ENCODE measurements around the gene PLAA. TPM values are rescaled to one million over a fixed set of nuclear protein-coding genes. Genes with fewer than 3 reads are reported as not detected.

The PLAA gene
- total and polyA plus RNA-seq, 3 donors from 2014 or later: 41.4 to 44.2 (median 42.6) TPM

GRCh38 chr9:26974927-26975326 is 27.9 kb upstream of the PLAA start:
- Histone ChIP-seq H3K27ac (no peak overlapping the region), H3K27me3 (no peaks in the 10 kb centered on the region), H3K36me3 (ENCODE audit: low read depth, missing control alignments) (no peaks in the 10 kb centered on the region), H3K4me3 (no peak overlapping the region), H3K4me1 (no peaks in the 10 kb centered on the region), H3K9me3 (no peaks in the 10 kb centered on the region)
- TF ChIP-seq POLR2A (IDR thresholded peaks at IDR 0.05) (no peak), CTCF (IDR thresholded peaks at IDR 0.05) (no peak)
- 80 to 85% methylated on average over 4 of the region's 4 CpGs for WGBS, 2 donors
- DNase-seq: no peak
- intact Hi-C loops (cut with DNase I; ENCODE audit: low total_unique reads): no loop called here

- H3K27me3 ChIP-seq: no peaks in the 10 kb centered on the region
- 77 to 95% methylated on average over 5 of the region's 5 CpGs for WGBS, 2 donors
- H3K9me3 ChIP-seq: no peaks in the 10 kb centered on the region
- no peaks in the 10 kb centered on the region for H3K36me3 ChIP-seq (ENCODE audit: low read depth, missing control alignments)
- intact Hi-C loops (cut with DNase I; ENCODE audit: low total_unique reads): no loop called here
- H3K4me1 ChIP-seq: no peaks in the 10 kb centered on the region
- no peak overlapping the region for H3K27ac ChIP-seq
- no peak for DNase-seq
- no peak for TF ChIP-seq POLR2A (IDR thresholded peaks at IDR 0.05)
- TF ChIP-seq CTCF (IDR thresholded peaks at IDR 0.05): no peak
- H3K4me3 ChIP-seq: no peak overlapping the region
These were observed 26.9 kb upstream of the PLAA start for GRCh38 chr9:26973989-26974388.

GRCh38 chr9:26971721-26972120 is 24.7 kb upstream of the PLAA start:
- intact Hi-C loops (cut with DNase I; ENCODE audit: low total_unique reads): no loop called here
- H3K27ac ChIP-seq: no peak overlapping the region
- 94 to 95% methylated on average over 1 of the region's 1 CpG for WGBS, 2 donors
- no peak overlapping the region for H3K4me3 ChIP-seq
- no peaks in the 10 kb centered on the region for H3K27me3 ChIP-seq
- no peak for TF ChIP-seq POLR2A (IDR thresholded peaks at IDR 0.05)
- no peak for TF ChIP-seq CTCF (IDR thresholded peaks at IDR 0.05)
- H3K9me3 ChIP-seq: no peaks in the 10 kb centered on the region
- no peaks in the 10 kb centered on the region for H3K4me1 ChIP-seq
- no peak for DNase-seq
- no peaks in the 10 kb centered on the region for H3K36me3 ChIP-seq (ENCODE audit: low read depth, missing control alignments)

- 10 to 14% methylated on average over 6 of the region's 6 CpGs for WGBS, 2 donors
- intact Hi-C loops (cut with DNase I; ENCODE audit: low total_unique reads): loop anchor here (5.0 kb wide), 1 partner anchor 65 kb away; the partner anchor contains the start of gene CAAP1
These were observed 9.8 kb upstream of the PLAA start for GRCh38 chr9:26956860-26957233.

More at GRCh38 chr9:26956860-26957233, 9.8 kb upstream of the PLAA start:
- Histone ChIP-seq H3K27ac (peak overlapping the region; percentile 80 to 92), H3K4me3 (peak overlapping the region; percentile 66 to 67), H3K27me3 (no peaks in the 10 kb centered on the region), H3K36me3 (ENCODE audit: low read depth, missing control alignments) (no peaks in the 10 kb centered on the region), H3K9me3 (no peaks in the 10 kb centered on the region), H3K4me1 (peaks cover 11% of the 10 kb centered on the region)
- TF ChIP-seq CTCF (IDR thresholded peaks at IDR 0.05) (no peak), POLR2A (IDR thresholded peaks at IDR 0.05) (no peak)
- DNase-seq: no peak
